ENCODE data around the gene TMEM52. TPM values are rescaled to one million over a fixed set of nuclear protein-coding genes. Genes with fewer than 3 reads are reported as not detected.

Gene TMEM52
- total and polyA plus RNA-seq, 9 donors = 0.42 to 3.3 (median 2.3) TPM

- Histone ChIP-seq H3K27ac (no peak within 1 kb of the TSS), H3K27me3 (no peaks in the 10 kb centered on the region), H3K4me3 (no peak within 1 kb of the TSS), H3K9me3 (no peaks in the 10 kb centered on the region), H3K4me1 (ENCODE audit: insufficient read depth) (peaks cover 6% of the 10 kb centered on the region), H3K36me3 (no peaks in the 10 kb centered on the region)
- DNase-seq = peak in 3 of 5 donors; percentile 19 to 45 (median 43)
- intact Hi-C loops (cut with DNase I) = no loop called here
- TF ChIP-seq POLR2A (IDR thresholded peaks at IDR 0.05) = no peak
- WGBS, 3 donors = 78 to 85% (median 82%) methylated on average over 15 of the region's 15 CpGs
Measured at GRCh38 chr1:1914971-1915692, 3.9 kb downstream of the TMEM52 start, which contains the start of gene CALML6. TSS of gene CALML6 (plus strand) at chr1:1915260. CDS start at chr1:1915281, 21 bp downstream.

- no peaks in the 10 kb centered on the region for H3K36me3 ChIP-seq
- intact Hi-C loops (cut with DNase I) = no loop called here
- TF ChIP-seq EP300 (IDR thresholded peaks at IDR 0.05) (no peak), CTCF (IDR thresholded peaks at IDR 0.05) (no peak), POLR2A (IDR thresholded peaks at IDR 0.05) (no peak)
- no peak overlapping the region for H3K4me3 ChIP-seq
- DNase-seq = peak in 3 of 5 donors; percentile 12 to 21 (median 20)
- no peaks in the 10 kb centered on the region for H3K9me3 ChIP-seq
- no peak overlapping the region for H3K27ac ChIP-seq
- H3K4me1 ChIP-seq (ENCODE audit: insufficient read depth) = peaks cover 6% of the 10 kb centered on the region
- 56 to 62% (median 57%) methylated on average over 17 to 20 of the region's 20 CpGs for WGBS, 3 donors
- H3K27me3 ChIP-seq = no peaks in the 10 kb centered on the region
Measured at GRCh38 chr1:1914101-1914970, 4.7 kb downstream of the TMEM52 start.

GRCh38 chr1:1911350-1912041, 7.6 kb downstream of the TMEM52 start:
- 78 to 81% (median 81%) methylated on average over 13 of the region's 13 CpGs for WGBS, 3 donors
- Histone ChIP-seq H3K4me3 (no peak overlapping the region), H3K27ac (no peak overlapping the region), H3K9me3 (no peaks in the 10 kb centered on the region), H3K36me3 (no peaks in the 10 kb centered on the region), H3K4me1 (ENCODE audit: insufficient read depth) (peaks cover 4% of the 10 kb centered on the region), H3K27me3 (no peaks in the 10 kb centered on the region)
- intact Hi-C loops (cut with DNase I) = no loop called here
- no peak for TF ChIP-seq POLR2A (IDR thresholded peaks at IDR 0.05)
- no peak for TF ChIP-seq EP300 (IDR thresholded peaks at IDR 0.05)
- TF ChIP-seq CTCF (IDR thresholded peaks at IDR 0.05) = no peak
- DNase-seq = peak in 3 of 5 donors; percentile 17 to 38 (median 32)

- Histone ChIP-seq H3K4me3 (no peak overlapping the region), H3K27me3 (no peaks in the 10 kb centered on the region), H3K4me1 (ENCODE audit: insufficient read depth) (peaks cover 4% of the 10 kb centered on the region), H3K27ac (no peak overlapping the region), H3K9me3 (no peaks in the 10 kb centered on the region), H3K36me3 (no peaks in the 10 kb centered on the region)
- 91 to 92% (median 92%) methylated on average over 14 to 22 of the region's 22 CpGs for WGBS, 3 donors
- TF ChIP-seq POLR2A (IDR thresholded peaks at IDR 0.05) (no peak), EP300 (IDR thresholded peaks at IDR 0.05) (no peak), CTCF (IDR thresholded peaks at IDR 0.05) (no peak)
- intact Hi-C loops (cut with DNase I) = no loop called here
- DNase-seq = peak in 3 of 5 donors; percentile 23 to 50 (median 49)
Measured at GRCh38 chr1:1910651-1911331, 8.3 kb downstream of the TMEM52 start.

All from ovary (tissue), 9 donors.